GM18519 (cell line): ENCODE measurements around the gene KIDINS220.
A peak's percentile ranks its signal among the peaks of the same experiment; 100 is the strongest.

Source experiments
- ATAC-seq: cut with Tn5 transposase; IDR thresholded peaks from one replicate; pipeline ENCODE4 v1.9.1; 2021; ENCODE audit warnings: mild to moderate bottlenecking, moderate library complexity; ENCODE audit not compliant: unreplicated experiment, low FRiP score

KIDINS220 gene

DNA sequence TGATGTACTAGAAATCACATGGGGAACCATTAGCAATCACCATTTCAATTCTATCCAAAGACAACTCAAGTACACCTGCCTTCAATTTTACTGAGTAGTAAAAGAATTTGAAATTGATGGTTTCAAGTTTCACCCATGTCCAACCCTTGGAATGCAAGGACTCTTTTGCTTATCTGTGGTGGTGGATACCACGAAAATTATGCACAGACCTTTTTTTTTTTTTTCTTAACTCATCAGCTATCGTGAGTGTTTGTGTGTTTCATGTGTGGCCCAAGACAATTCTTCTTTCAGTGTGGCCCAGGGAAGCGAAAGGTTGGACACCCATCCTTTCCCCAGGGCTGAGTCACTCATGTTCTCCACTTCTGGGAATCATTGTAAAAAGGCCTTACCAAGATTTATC is 132.5 kb downstream of the KIDINS220 start:
- no peak for ATAC-seq

GRCh38 chr2:8701681-8702379 is 135.6 kb downstream of the KIDINS220 start:
- ATAC-seq, result no peak

DNA sequence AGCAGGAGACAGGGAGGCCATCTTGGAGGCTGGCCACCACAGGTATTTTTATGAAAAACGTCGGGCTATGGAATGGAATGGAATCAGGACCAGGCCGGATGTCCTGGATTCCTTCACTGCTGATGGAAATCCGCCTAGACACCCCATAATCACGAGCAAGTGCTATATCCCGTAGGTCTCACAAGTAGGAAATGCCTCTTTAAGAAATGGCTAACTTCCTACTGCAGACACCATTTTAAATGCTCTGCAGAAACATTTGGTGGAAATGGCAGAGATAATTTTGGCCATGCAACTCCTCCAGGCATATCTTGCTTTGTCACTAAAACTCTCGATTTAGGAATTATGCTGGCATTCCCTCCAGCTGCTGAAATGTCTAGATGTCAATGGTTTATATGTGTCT is 137.6 kb downstream of the KIDINS220 start:
- ATAC-seq, result no peak

- ATAC-seq, result no peak
These were observed 140.2 kb downstream of the KIDINS220 start for GRCh38 chr2:8697190-8697589.

DNA sequence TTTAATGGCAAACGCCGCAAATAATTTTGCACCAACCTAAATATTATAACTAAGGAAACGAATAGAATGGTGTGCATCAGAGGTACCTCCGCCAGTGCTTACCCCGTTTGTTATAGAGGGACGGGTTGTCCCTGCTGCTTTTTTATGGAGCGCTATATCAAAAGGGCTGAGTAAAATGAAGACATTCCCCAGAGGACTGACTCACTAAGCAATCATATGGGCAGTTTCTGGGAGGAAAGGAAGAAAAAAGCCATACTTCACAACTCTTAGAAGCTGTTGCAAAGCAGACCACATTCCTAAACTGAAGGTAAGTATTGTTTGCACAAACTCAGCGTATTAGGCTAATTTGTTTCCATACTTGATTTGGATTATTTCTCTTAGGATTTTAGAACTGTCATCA is 142.7 kb downstream of the KIDINS220 start:
- no peak for ATAC-seq

DNA sequence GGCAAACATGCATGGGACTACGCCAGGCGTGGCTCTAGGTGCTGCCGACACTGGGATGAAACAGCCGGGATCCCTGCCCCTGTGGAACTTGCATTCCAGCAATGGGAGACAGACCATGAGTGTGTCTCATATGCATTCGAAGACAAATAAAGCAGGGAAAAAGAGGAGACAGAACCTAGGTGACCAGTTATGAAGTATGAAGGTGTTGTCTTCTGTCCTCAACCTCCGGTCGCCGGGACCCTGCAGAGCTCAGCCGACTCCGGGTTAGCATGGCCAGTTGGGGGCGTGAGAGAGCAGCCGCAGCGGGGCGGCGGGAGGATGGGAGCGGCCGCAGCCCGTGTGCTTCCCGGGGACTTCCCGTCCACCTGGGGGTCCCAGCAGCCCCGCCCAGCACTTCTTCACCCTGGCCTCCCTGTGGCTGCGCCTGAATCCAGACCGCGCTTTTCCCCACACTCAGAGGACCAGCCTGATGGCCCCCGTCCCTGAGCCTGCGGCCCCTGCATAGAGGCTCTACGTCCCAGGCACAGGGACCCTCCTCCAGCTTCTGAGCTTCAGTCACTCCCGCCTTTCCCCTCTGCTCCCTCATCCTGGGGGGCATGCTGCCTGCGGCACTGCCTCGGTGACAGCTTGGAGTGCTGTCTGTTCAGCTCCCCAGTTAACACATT is 144.1 kb downstream of the KIDINS220 start:
- ATAC-seq, result no peak

GRCh38 chr2:8692783-8693156 is 144.6 kb downstream of the KIDINS220 start:
- ATAC-seq, result no peak

DNA sequence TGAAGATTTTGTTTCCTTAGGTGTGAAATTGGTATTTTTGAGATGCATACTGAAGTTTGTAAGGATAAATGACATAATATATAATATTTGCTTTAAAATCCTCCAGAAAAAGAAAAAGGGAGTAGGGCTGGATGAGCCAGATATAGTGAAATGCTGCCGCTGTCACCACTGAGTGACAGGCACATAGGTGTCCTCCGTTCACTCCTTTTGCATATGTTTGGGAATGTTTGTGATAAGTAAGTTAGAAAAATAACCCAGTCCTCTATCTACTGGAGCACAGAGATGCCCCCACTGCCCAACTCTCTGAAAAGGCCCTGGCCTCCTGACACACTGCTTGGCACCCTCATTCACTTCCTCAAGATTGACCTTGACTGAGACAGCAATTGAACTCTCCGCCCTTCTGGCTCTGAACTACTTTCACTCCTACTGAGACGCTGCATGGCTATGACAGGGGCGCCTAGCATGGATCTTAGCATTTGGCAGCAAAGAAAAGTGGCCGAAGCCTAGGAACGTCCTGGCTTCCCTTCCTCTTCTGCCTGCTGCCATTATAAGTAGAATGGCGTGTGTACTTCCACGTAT is 145.5 kb downstream of the KIDINS220 start:
- ATAC-seq, result no peak

DNA sequence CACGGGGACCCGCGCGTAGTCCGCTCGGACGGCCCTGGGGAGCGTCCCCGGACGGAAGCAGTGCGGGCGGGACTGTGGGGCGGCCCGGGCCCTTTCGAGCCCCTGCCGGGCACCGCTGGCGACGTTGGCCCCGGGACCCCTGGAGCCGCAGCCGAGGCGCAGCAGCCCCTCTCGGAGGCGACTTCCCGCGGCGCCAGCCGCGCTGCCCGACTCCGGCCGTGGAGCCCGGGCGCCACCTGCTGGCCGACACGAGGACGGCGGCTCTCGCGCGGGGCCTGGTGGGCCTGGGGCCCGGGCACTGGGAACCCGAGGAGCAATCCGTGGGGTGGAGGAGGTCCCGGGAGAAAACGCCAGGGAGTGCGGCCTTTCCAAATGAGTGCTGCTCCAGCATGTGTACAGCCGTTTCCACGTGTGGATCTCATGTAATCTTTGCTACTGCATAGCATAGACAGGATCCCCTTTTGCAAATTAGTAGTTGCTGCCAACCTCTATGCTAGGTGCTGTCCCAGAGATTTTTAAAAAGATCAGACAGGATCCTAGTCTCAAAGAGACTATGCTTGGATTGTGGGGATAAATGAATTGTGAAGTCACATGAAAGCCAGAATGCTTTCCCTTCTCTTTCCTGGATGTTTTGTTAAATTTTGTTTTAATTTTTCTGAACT is 151.6 kb downstream of the KIDINS220 start:
- ATAC-seq, result no peak

- ATAC-seq, result no peak
These were observed 152.3 kb downstream of the KIDINS220 start for GRCh38 chr2:8684878-8685696.

DNA sequence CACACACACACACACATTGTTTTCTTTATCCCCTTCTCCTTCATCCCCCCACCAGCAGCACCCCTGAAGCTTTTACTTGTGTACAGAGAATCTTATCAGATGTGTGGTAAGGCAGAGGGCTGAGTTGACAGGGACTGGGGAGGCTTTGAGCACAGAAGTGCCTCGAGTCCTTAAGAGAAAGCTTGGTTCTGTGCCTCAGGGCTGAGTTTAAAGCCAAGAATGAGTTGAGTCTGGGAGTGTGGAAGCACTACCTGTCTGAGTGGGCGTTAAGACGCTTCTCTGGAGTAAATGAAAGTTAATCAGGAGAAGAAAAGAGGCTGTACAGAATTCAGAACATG is 152.9 kb downstream of the KIDINS220 start:
- ATAC-seq, result no peak

DNA sequence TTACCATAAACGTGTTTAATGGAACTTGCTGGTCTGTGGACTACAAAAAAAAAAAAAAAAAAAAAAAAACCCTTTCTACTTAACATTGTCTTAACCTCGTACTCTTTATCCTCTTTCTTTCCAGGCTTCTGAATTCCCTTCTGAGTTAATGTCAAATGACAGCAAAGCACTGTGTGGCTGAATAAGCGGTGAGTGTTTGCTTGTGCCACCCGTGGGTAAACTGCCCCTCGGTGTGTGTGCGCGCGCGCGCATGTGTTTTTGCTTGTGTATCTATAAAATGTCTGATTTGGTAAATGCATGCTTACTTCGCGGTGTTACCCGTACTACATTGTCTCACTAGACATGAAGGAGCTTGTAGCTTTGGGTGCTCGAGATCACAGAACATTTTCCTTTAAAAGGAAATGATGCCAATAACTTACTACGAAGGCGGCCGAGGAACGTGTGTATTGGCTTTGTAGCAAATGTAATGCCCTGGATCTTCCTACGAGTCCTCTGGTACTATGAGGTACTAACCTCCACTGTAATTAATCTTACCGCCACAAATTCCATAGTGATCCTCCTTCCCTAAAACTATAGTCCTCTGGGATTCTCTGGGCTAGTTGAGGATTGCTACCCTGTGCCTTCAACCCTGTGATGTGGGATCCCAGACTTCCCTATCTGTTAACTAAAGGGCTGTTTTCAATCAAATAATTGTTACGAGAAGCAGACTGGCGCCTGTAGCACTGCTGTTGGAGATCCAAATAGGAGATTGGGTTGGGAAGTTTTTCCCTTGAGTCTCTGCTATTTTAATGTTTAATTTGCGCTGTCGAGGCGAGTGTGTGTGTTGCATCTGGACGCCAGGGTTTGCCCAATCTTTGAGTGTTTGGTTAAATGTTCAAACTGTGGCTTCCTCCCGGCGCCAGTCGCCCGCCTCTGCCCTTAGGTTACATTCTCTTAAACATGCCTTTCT is 154.4 kb downstream of the KIDINS220 start:
- ATAC-seq, result no peak

GRCh38 chr2:8681786-8682692 is 155.4 kb downstream of the KIDINS220 start, which contains the start of gene ID2:
ID2 (plus strand) TSS chr2:8682056; CDS start chr2:8682166, 110 bp downstream.
- peak; percentile 52 for ATAC-seq

- ATAC-seq, result no peak
These were observed 156.3 kb downstream of the KIDINS220 start for GRCh38 chr2:8680822-8681760.

DNA sequence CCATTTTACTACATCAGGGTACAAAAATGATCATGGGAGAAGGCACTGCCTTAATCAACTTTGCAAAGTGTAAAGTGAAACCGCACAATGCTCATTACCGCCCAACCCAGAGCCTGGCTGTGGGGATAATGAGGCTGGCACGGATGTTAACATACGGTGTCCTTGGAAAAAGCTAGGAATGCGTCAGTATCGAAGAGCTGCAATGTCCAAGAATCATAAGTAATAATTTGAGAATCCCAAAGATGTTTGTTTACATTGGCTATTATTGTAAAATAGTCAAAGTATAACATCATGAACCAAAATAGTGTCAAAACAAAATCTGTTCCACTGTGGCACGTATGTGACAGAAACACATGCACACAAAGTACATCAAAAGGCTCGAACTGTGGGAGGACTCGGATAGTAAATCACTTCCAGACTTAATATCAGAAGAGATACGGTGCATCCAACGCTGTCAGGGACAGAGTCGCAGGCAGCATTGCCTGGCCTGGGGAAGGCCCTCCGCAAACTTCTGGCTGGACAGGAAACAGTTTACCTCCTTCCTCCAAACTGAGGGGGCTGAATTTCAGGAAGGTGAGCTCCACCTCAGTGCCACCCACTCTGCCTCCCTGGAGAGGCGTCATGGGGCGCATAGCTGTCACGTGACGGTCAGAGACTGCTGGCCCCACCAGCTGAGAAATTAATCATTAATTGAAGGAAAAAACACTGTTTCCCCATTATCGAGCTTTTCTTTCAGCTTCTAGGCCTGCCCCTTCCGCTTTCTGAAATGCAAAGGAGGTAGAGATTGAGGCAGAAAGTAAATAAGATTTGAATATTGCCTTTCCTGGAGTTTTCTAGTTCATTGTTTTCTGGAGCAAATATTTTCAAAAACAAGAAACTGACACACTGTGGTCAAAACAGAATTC is 157.3 kb downstream of the KIDINS220 start:
- no peak for ATAC-seq

DNA sequence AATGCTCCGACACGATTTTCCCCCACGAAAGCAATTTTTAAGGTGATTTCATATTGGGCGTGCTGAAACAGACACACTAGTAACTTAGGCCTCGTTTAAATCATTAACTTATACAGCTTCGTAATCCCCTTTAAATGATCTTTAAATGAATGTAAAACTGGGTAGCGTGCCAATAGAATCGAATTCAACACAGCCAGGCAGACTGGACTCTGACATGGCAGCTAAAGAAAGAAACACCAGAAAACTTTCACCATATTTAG is 157.9 kb downstream of the KIDINS220 start:
- ATAC-seq, result no peak
